ENCODE measurements around the gene ABL1.

The ABL1 gene

DNA sequence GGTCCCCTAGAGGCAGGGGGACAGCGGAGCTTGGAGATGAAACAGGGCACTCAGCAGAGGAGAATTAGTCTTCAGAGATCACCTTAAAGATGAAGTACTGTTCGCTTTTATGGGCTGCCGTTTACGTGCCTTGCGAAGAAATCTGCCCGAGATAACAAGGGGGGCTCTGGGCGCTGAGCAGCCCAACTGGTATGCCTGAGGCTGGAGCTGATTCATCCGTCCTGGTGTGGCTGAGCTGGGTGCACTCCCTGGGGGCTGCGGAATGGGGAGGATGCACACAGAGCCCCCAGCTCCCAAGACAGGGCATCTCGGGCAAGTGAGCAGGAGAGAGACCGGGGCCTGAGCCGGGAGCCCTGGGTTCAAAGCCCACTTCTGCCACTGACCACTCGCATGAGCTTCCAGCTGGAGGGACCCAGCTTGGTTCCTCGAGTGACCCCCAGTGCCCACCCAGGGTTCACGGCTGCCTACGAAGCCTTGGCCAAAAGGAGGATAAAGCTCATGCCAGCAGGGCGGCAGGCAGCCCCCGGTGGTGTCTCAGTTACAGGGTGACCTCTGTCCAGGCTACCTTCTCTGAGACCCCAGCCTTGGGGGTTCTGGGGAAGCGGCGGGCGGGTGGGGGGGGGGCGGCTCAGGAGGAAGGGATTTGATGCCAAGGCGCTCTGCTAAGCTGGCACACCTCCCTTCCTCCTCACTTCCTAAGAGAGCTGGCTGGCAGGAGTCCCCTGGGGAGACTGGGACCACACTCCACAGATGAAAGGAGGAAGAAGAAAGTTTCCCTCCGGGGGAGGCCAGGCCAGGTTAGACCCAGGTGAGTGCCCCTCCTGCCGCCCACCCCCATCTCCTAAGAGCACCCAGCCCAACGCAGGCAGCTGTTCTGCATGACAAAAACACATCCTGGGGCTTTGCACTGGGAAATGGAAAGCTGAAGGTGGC lies 98.3 kb downstream of the ABL1 start:
- Histone ChIP-seq H3K27ac (no peak overlapping the region), H3K9me3 (ENCODE audit: control insufficient read depth, low read length) (no peaks in the 10 kb centered on the region), H3K36me3 (ENCODE audit: control insufficient read depth, insufficient read depth, low read length) (no peaks in the 10 kb centered on the region), H3K4me2 (ENCODE audit: low read length) (no peak overlapping the region), H3K4me1 (peaks cover 8% of the 10 kb centered on the region), H3K4me3 (ENCODE audit: low read depth, low read length) (no peak overlapping the region), H3K27me3 (ENCODE audit: control insufficient read depth, insufficient read depth, low read length) (no peaks in the 10 kb centered on the region), H3K9ac (no peak overlapping the region), H3K79me2 (no peaks in the 10 kb centered on the region), H2AFZ (no peak overlapping the region)
- TF ChIP-seq, protein P1, sequence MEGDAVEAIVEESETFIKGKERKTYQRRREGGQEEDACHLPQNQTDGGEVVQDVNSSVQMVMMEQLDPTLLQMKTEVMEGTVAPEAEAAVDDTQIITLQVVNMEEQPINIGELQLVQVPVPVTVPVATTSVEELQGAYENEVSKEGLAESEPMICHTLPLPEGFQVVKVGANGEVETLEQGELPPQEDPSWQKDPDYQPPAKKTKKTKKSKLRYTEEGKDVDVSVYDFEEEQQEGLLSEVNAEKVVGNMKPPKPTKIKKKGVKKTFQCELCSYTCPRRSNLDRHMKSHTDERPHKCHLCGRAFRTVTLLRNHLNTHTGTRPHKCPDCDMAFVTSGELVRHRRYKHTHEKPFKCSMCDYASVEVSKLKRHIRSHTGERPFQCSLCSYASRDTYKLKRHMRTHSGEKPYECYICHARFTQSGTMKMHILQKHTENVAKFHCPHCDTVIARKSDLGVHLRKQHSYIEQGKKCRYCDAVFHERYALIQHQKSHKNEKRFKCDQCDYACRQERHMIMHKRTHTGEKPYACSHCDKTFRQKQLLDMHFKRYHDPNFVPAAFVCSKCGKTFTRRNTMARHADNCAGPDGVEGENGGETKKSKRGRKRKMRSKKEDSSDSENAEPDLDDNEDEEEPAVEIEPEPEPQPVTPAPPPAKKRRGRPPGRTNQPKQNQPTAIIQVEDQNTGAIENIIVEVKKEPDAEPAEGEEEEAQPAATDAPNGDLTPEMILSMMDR (IDR thresholded peaks at IDR 0.05), result no peak

DNA sequence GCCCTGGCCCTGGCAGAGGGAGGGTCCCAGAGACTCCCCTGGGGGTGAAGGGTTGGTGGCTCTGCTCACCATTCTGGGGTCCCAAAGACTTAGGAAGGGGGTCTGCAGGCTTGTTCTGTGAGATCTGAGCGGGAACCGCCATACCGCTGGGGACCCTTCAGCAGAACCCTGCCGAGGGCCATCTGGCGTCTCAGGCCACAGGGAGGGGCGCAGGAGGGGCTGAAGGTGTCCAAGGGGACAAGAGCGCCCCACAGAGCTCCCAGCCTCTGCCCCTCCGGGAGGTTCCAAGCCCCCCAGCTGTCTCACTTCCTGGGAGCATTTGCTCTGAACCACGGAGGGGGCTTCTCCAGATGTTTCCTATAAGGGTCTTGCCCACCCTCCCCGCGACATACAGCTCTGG lies 99.2 kb downstream of the ABL1 start:
- Histone ChIP-seq H3K27ac (no peak overlapping the region), H2AFZ (no peak overlapping the region), H3K4me1 (peaks cover 3% of the 10 kb centered on the region), H3K9me3 (ENCODE audit: control insufficient read depth, low read length) (no peaks in the 10 kb centered on the region), H3K9ac (no peak overlapping the region), H3K4me2 (ENCODE audit: low read length) (no peak overlapping the region), H3K27me3 (ENCODE audit: control insufficient read depth, insufficient read depth, low read length) (no peaks in the 10 kb centered on the region), H3K79me2 (no peaks in the 10 kb centered on the region), H3K4me3 (ENCODE audit: low read depth, low read length) (no peak overlapping the region), H3K36me3 (ENCODE audit: control insufficient read depth, insufficient read depth, low read length) (no peaks in the 10 kb centered on the region)
- TF ChIP-seq, protein P1 (IDR thresholded peaks at IDR 0.05), result no peak

DNA sequence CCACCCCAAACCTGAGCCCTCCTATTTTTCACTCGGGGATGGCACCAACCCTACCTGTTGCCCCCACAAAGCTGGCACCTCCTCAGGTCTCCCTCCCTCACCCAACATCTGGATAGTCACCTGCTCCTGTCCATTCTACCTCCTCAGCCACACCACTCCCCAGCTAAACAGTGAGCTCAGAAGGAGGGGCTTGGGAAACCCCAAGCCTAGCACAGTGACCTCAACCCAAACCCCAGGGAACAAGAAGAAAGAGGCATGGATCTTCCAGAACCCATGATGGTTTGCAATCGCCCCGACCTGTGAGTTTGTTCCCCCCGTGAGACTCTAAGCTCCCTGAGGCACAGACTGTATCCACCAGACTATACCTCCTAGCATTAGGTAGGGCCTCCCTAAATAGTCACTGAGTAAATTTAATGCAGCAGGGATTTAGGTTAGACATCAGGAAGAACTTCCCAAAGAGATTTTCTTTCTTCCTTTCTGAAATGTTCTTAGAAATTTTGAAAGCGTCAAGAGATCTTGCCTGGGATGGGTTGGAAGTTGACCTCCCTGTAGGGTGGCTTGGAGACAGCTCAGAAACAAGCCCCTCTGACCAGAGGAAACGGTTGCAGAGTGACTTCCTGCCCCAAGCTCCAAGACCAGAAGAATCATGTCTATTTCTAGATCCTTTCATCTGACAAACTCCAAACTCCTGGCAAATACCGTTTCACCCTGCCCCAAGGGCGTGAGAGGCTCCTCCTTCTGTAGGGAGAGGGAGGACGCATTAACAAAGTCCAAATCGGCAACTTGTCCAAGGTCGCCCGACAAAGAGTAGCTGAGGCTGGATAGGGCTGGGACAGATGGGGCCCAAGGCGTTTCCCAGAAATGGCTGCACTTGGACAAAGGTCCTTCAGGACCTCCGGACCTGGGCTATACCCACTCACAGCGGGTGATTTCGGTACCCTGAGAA lies 99.9 kb downstream of the ABL1 start:
- no peak overlapping the region for H3K4me3 ChIP-seq (ENCODE audit: low read depth, low read length)
- no peak overlapping the region for H3K4me2 ChIP-seq (ENCODE audit: low read length)
- H3K9me3 ChIP-seq (ENCODE audit: control insufficient read depth, low read length), result no peaks in the 10 kb centered on the region
- no peak overlapping the region for H3K27ac ChIP-seq
- no peak overlapping the region for H3K9ac ChIP-seq
- H3K4me1 ChIP-seq, result peaks cover 1% of the 10 kb centered on the region
- H2AFZ ChIP-seq, result no peak overlapping the region
- H3K79me2 ChIP-seq, result no peaks in the 10 kb centered on the region
- TF ChIP-seq, protein P1 (IDR thresholded peaks at IDR 0.05), result no peak
- no peaks in the 10 kb centered on the region for H3K27me3 ChIP-seq (ENCODE audit: control insufficient read depth, insufficient read depth, low read length)
- no peaks in the 10 kb centered on the region for H3K36me3 ChIP-seq (ENCODE audit: control insufficient read depth, insufficient read depth, low read length)

DNA sequence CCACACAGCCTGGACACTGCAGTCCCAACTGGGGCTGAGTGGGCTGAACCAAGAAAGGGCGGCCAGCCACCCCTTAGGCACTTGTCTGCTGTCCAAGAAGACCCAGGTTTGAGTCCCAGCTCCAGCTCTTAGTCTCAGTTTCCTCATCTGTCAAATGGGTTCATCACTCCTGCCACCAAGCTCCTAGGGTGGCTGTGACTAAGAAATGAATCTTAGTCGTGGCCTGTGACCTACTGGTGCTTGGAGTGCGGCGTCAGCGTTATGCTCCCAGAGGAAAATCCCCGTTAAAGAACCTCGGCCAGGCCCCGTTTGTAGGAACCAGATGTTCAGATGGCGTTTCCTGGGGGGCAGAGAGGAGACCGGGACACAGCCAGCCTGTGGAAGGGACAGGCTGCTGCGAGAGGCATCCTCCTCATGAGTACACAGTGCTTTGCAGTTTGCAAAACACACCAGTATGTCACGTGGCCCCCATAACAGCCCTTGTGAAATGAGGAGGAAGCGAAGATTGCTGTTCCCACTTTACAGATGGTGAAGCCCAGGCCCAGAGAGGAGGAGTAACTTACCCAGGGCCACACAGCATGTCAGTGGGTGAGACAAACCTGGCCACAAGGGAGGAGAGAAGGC lies 100.7 kb downstream of the ABL1 start:
- no peaks in the 10 kb centered on the region for H3K9me3 ChIP-seq (ENCODE audit: control insufficient read depth, low read length)
- H3K9ac ChIP-seq, result no peak overlapping the region
- no peaks in the 10 kb centered on the region for H3K4me1 ChIP-seq
- H3K4me2 ChIP-seq (ENCODE audit: low read length), result no peak overlapping the region
- H3K4me3 ChIP-seq (ENCODE audit: low read depth, low read length), result no peak overlapping the region
- H3K27me3 ChIP-seq (ENCODE audit: control insufficient read depth, insufficient read depth, low read length), result no peaks in the 10 kb centered on the region
- TF ChIP-seq, protein P1 (IDR thresholded peaks at IDR 0.05), result no peak
- H3K36me3 ChIP-seq (ENCODE audit: control insufficient read depth, insufficient read depth, low read length), result no peaks in the 10 kb centered on the region
- H2AFZ ChIP-seq, result no peak overlapping the region
- no peaks in the 10 kb centered on the region for H3K79me2 ChIP-seq
- peak overlapping the region; percentile 12 for H3K27ac ChIP-seq
